HepG2 (cell line): ENCODE data around the gene COASY. TPM values are rescaled to one million over a fixed set of nuclear protein-coding genes. Genes with fewer than 3 reads are reported as not detected.
A peak's percentile ranks its signal among the peaks of the same experiment; 100 is the strongest.

Experiments
- AHDC1 ChIP-seq: sonication (generic); formaldehyde crosslinking; IDR thresholded peaks from 2 replicates; pipeline ENCODE4 v1.5.1; 2020; ENCODE audit warnings: mild to moderate bottlenecking, missing genetic modification reagents, borderline replicate concordance
- EHMT2 ChIP-seq: fragments of 200-600 bp; sonication (generic); IDR thresholded peaks from 2 replicates; pipeline ENCODE4 v1.7.0; 2017; ENCODE audit warnings: antibody characterized with exemption, low read depth, low read length, borderline replicate concordance
- HNF4A ChIP-seq: sonication (generic); formaldehyde crosslinking; IDR thresholded peaks from 2 replicates; pipeline ENCODE4 v1.4.0; 2020; ENCODE audit warnings: missing genetic modification reagents
- KLF9 ChIP-seq: IDR thresholded peaks from 2 replicates; pipeline ENCODE4 v1.6.1; 2016; ENCODE audit warnings: low read depth
- MAZ ChIP-seq, 2 experiments: sonication (generic) in 1 of 2; formaldehyde crosslinking in 1 of 2; IDR thresholded peaks; 2 replicates each; pipeline versions ENCODE4 v1.5.0 to v1.6.1; 2012 to 2020; ENCODE audit warnings: low read depth in 2 of 2, mild to moderate bottlenecking in 2 of 2, borderline replicate concordance in 1 of 2, improper control_type of control experiment in 1 of 2, low read length in 1 of 2, missing genetic modification reagents in 1 of 2, moderate library complexity in 1 of 2
- NONO ChIP-seq, 2 experiments: fragments of 450-650 bp in 1 of 2; sonication (generic) in 1 of 2; formaldehyde crosslinking in 1 of 2; IDR thresholded peaks in 1 of 2; conservative IDR thresholded peaks in 1 of 2; 2 replicates each; pipeline versions ENCODE4 v1.6.1 to v1.8.0; 2017 to 2022; ENCODE audit warnings: mild to moderate bottlenecking in 1 of 2, missing genetic modification reagents in 1 of 2, moderate library complexity in 1 of 2
- SSRP1 ChIP-seq: IDR thresholded peaks from 2 replicates; pipeline ENCODE4 v1.6.1; 2016; ENCODE audit warnings: control low read depth
- THAP11 ChIP-seq: IDR thresholded peaks from 2 replicates; pipeline ENCODE4 v1.6.1; 2016; ENCODE audit warnings: missing biosample characterization, missing genetic modification reagents
- ZBTB21 ChIP-seq: sonication (generic); formaldehyde crosslinking; IDR thresholded peaks from 2 replicates; pipeline ENCODE4 v1.4.0; 2020; ENCODE audit warnings: missing genetic modification reagents
- ZBTB46 ChIP-seq: sonication (generic); formaldehyde crosslinking; IDR thresholded peaks from 2 replicates; pipeline ENCODE4 v1.4.0; 2020; ENCODE audit warnings: mild to moderate bottlenecking, missing genetic modification reagents, borderline replicate concordance
- ZNF180 ChIP-seq: sonication (generic); formaldehyde crosslinking; IDR thresholded peaks from 2 replicates; pipeline ENCODE4 v1.4.0; 2020; ENCODE audit warnings: low read depth, missing genetic modification reagents, borderline replicate concordance
- ZNF678 ChIP-seq: sonication (generic); formaldehyde crosslinking; IDR thresholded peaks from 2 replicates; pipeline ENCODE4 v1.4.0; 2020; ENCODE audit warnings: mild to moderate bottlenecking, missing genetic modification reagents
- ZNF83 ChIP-seq: sonication (generic); formaldehyde crosslinking; IDR thresholded peaks from 2 replicates; pipeline ENCODE4 v1.4.0; 2020; ENCODE audit warnings: missing genetic modification reagents, mild to moderate bottlenecking, borderline replicate concordance
- ZNF841 ChIP-seq: sonication (generic); formaldehyde crosslinking; IDR thresholded peaks from 2 replicates; pipeline ENCODE4 v1.8.1; 2023; ENCODE audit warnings: missing genetic modification reagents, borderline replicate concordance
- ZSCAN20 ChIP-seq: sonication (generic); formaldehyde crosslinking; IDR thresholded peaks from 2 replicates; pipeline ENCODE4 v1.4.0; 2020; ENCODE audit warnings: missing genetic modification reagents, mild to moderate bottlenecking, borderline replicate concordance
- polyA plus RNA-seq, 8 experiments: library from polyadenylated mRNA; depleted of rRNA in 3 of 8; stranded (reverse) in 7 of 8; unstranded in 1 of 8; fragments of >200 nt; fragmentation: Illumina TruSeq in 4 of 8; extraction: Trizol in 4 of 8; gene quantifications; 2 replicates each; pipeline versions ENCODE4 v1.2.1 to v1.2.3, GENCODE V29; 2011 to 2016; ENCODE audit warnings: low read depth in 4 of 8, missing spikeins in 1 of 8, mixed read lengths in 1 of 8; ENCODE audit not compliant: insufficient read depth in 1 of 8
- total RNA-seq, 5 experiments: library from RNA; depleted of rRNA; stranded (reverse); fragments of >200 nt; fragmentation: Illumina TruSeq; extraction: Trizol; gene quantifications; 2 replicates each; pipeline ENCODE4 v1.2.3, GENCODE V29; 2016; ENCODE audit warnings: low read depth in 1 of 5
- TF ChIP-seq, protein P1 (sequence below): sonication (generic); formaldehyde crosslinking; IDR thresholded peaks from 2 replicates; pipeline ENCODE4 v1.8.1; 2023; ENCODE audit warnings: mild to moderate bottlenecking, moderate library complexity, missing genetic modification reagents
- TF ChIP-seq, protein P2 (sequence below): IDR thresholded peaks from 2 replicates; pipeline ENCODE4 v1.6.1; 2016; ENCODE audit warnings: low read depth, control low read depth

The COASY gene
- total and polyA plus RNA-seq, 2 of the 13 experiments (the other 11 are each of a cell fraction or from before 2014, with no cell fraction given): 90.7 to 125 TPM

DNA sequence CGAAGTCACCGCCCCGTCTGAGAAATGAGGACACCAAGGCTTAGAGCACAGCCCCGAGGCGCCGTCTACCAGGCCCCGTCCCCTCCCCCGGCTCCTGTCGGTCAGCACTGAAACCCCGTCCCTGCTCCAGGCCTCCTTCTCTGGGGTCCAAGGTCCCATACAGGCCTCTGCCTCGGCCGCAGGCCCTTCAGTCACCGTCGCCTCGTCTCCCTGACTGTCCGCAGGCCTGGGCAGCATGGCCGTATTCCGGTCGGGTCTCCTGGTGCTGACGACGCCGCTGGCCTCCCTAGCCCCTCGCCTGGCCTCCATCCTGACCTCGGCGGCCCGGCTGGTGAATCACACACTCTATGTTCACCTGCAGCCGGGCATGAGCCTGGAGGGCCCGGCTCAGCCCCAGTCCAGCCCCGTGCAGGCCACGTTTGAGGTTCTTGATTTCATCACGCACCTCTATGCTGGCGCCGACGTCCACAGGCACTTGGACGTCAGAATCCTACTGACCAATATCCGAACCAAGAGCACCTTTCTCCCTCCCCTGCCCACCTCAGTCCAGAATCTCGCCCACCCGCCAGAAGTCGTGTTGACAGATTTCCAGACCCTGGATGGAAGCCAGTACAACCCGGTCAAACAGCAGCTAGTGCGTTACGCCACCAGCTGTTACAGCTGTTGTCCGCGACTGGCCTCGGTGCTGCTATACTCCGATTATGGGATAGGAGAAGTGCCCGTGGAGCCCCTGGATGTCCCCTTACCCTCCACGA is 617 bp downstream of the COASY start (continued):
- TF ChIP-seq AHDC1 (CRISPR knock-in tag): no peak; the same call in 1 of the 2 replicates
- TF ChIP-seq KLF9 (CRISPR knock-in tag): no peak
- no peak for TF ChIP-seq ZNF841 (CRISPR knock-in tag)
- TF ChIP-seq ZBTB21: peak; percentile 75; the same call in 1 of the 2 replicates
- TF ChIP-seq NONO (IDR thresholded peaks at IDR 0.05): no peak
- peak; percentile 20; the same call in 1 of the 2 replicates for TF ChIP-seq NONO (CRISPR knock-in tag; conservative IDR thresholded peaks at IDR 0.05)
- TF ChIP-seq ZNF83: no peak
- TF ChIP-seq, protein P1, sequence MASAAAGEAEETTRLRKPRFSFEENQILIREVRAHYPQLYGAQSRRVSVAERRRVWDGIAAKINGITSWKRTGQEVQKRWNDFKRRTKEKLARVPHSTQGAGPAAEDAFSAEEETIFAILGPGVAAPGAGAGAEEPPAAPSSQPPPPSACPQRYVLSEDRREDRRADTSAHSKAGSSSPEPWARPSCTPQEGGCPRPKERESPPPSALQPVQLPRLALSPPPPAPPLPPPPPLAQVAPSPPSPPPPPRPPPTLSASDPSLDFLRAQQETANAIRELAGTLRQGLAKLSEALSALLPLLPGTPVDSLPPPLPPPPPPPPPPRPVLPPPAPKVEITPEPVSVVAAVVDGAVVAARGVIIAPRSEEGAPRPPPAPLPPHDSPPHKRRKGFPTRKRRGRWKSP (CRISPR knock-in tag): peak; percentile 38; the same call in 1 of the 2 replicates
- TF ChIP-seq ZBTB46 (CRISPR knock-in tag): no peak; the same call in 1 of the 2 replicates
- no peak for TF ChIP-seq ZNF180 (CRISPR knock-in tag)
- peak; percentile 52 for TF ChIP-seq HNF4A
- TF ChIP-seq, protein P2, sequence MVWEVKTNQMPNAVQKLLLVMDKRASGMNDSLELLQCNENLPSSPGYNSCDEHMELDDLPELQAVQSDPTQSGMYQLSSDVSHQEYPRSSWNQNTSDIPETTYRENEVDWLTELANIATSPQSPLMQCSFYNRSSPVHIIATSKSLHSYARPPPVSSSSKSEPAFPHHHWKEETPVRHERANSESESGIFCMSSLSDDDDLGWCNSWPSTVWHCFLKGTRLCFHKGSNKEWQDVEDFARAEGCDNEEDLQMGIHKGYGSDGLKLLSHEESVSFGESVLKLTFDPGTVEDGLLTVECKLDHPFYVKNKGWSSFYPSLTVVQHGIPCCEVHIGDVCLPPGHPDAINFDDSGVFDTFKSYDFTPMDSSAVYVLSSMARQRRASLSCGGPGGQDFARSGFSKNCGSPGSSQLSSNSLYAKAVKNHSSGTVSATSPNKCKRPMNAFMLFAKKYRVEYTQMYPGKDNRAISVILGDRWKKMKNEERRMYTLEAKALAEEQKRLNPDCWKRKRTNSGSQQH (CRISPR knock-in tag): peak; percentile 25
- no peak for TF ChIP-seq THAP11
- TF ChIP-seq MAZ (IDR thresholded peaks at IDR 0.05; ENCODE audit: borderline replicate concordance, low read depth, low read length): no peak
- 0 out of 2 replicates have a peak, but pooled peaks have one; percentile 15 for TF ChIP-seq MAZ (CRISPR knock-in tag; IDR thresholded peaks at IDR 0.05; ENCODE audit: low read depth)
- TF ChIP-seq SSRP1 (CRISPR knock-in tag): peak; percentile 90; the same call in 1 of the 2 replicates
- TF ChIP-seq ZNF678 (CRISPR knock-in tag): peak; percentile 96
- TF ChIP-seq ZSCAN20: no peak
- no peak for TF ChIP-seq EHMT2
